ENCODE data around the gene GUCD1. TPM values are rescaled to one million over a fixed set of nuclear protein-coding genes. Genes with fewer than 3 reads are reported as not detected.

The GUCD1 gene
- total and polyA plus RNA-seq, 2 of the 13 experiments (the other 11 are each of a cell fraction or from before 2014, with no cell fraction given) = 128 to 245 TPM

GRCh38 chr22:24593836-24594568, 39.1 kb upstream of the GUCD1 start (continued):
- peak; percentile 55; the same call in 1 of the 2 replicates for TF ChIP-seq RXRA (CRISPR knock-in tag; IDR thresholded peaks at IDR 0.05)
- 0 out of 2 replicates have a peak, but pooled peaks have one; percentile 39 for TF ChIP-seq ZNF766 (CRISPR knock-in tag; IDR thresholded peaks at IDR 0.05; ENCODE audit: borderline replicate concordance)
- 0 out of 2 replicates have a peak, but pooled peaks have one; percentile 14 for TF ChIP-seq ZNF143 (CRISPR knock-in tag; IDR thresholded peaks at IDR 0.05)
- no peak for TF ChIP-seq NFKBIZ (CRISPR knock-in tag; IDR thresholded peaks at IDR 0.05)
- TF ChIP-seq NR2F1 (CRISPR knock-in tag; IDR thresholded peaks at IDR 0.05) = peak in 1 of 2 experiments; percentile 46; a peak in 2 of 4 replicates
- 0 out of 2 replicates have a peak, but pooled peaks have one; percentile 27 for TF ChIP-seq ATF2 (CRISPR knock-in tag; IDR thresholded peaks at IDR 0.05)
- TF ChIP-seq HMG20A (CRISPR knock-in tag; IDR thresholded peaks at IDR 0.05; ENCODE audit: borderline replicate concordance) = peak; percentile 30; the same call in 1 of the 2 replicates
- peak; percentile 58; the same call in 1 of the 2 replicates for TF ChIP-seq TFAP4 (IDR thresholded peaks at IDR 0.05; ENCODE audit: borderline replicate concordance, low read depth)
- 0 out of 2 replicates have a peak, but pooled peaks have one; percentile 25 for TF ChIP-seq ZBTB39 (CRISPR knock-in tag; IDR thresholded peaks at IDR 0.05)
- TF ChIP-seq POLR2G (IDR thresholded peaks at IDR 0.05; ENCODE audit: low read depth, low read length) = peak; percentile 60; the same call in 1 of the 2 replicates
- TF ChIP-seq ZNF552 (CRISPR knock-in tag; IDR thresholded peaks at IDR 0.05; ENCODE audit: borderline replicate concordance) = no peak
- TF ChIP-seq ZSCAN29 (CRISPR knock-in tag; conservative IDR thresholded peaks at IDR 0.05) = peak; percentile 97
- TF ChIP-seq ZNF646 (CRISPR knock-in tag; IDR thresholded peaks at IDR 0.05) = peak; percentile 79; the same call in 1 of the 2 replicates
- TF ChIP-seq SOX5 (CRISPR knock-in tag; IDR thresholded peaks at IDR 0.05; ENCODE audit: borderline replicate concordance) = peak; percentile 49; the same call in 1 of the 2 replicates
- peak; percentile 61; the same call in 1 of the 2 replicates for TF ChIP-seq NCOA2 (CRISPR knock-in tag; IDR thresholded peaks at IDR 0.05)
- TF ChIP-seq BCL6 (CRISPR knock-in tag; IDR thresholded peaks at IDR 0.05) = peak; percentile 57
- peak; percentile 85 for TF ChIP-seq ETV5 (CRISPR knock-in tag; IDR thresholded peaks at IDR 0.05; ENCODE audit: borderline replicate concordance)
